ENCODE measurements around the gene HORMAD2.
"Not testable (repeated sequence)": the region's sequence is repeated elsewhere in the genome, so short reads cannot be mapped to it uniquely, and the experiment has no call there.

The HORMAD2 gene

DNA sequence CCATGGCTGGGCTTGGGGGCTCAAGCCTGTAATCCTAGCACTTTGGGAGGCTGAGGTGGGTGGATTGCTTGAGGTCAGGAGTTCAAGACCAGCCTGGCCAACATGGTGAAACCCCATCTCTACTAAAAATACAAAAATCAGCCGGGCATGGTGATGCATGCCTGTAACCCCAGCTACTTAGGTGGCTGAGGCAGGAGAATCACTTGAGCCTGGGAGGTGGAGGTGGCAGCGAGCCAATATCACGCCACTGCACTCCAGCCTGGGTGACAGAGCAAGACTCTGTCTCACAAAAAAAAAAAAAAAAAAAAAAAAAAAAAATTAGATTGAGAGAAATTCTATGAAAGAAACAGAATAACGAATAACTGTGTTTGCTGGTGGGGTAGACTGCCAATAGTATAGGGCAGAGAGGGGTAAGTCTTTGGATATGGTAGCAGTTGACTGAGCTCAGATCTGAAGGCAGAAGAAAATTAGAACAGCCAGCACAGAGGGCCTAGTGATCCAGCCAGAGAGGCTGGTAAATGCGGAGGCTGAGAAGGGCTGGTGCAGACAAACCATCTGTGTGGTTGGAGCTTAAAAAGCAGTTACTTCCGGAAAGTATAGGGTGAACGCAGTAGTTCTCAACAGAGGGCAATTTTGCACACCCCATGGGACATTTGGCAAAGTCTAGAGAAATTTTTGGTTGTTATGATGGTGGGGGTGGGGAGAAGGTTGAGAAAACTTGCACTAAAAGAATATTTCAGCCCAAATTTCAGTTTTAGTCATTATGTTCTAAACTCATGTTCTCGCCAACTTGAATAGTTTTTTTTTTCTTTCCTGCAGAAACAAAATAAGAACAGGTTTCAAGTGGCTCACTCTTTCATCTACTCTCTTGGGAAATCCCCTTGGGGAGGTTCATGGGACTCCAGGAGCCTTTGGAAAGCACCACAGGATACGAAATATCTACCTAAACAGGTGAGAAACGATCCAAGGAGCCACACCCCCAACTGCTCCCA lies 1.6 kb upstream of the HORMAD2 start:
- H3K4me1 ChIP-seq (ENCODE audit: control insufficient read depth, insufficient read depth, low read length): no peaks in the 10 kb centered on the region; the same call in 1 of the 2 replicates
- no peak overlapping the region for H3K27ac ChIP-seq (ENCODE audit: low read length)
- H3K27me3 ChIP-seq (ENCODE audit: control insufficient read depth, insufficient read depth, low read length): no peaks in the 10 kb centered on the region
- H3K36me3 ChIP-seq (ENCODE audit: control insufficient read depth, insufficient read depth, low read length): no peaks in the 10 kb centered on the region
- no peaks in the 10 kb centered on the region for H3K9me3 ChIP-seq (ENCODE audit: control insufficient read depth, insufficient read depth, low read length)
- no CpG with 5 or more reads among the region's 10 CpGs for WGBS (ENCODE audit: insufficient coverage, insufficient read length)
- H3K4me3 ChIP-seq (ENCODE audit: low read length): no peak overlapping the region
- DNase-seq (ENCODE audit: low read depth, low spot score): no peak

DNA sequence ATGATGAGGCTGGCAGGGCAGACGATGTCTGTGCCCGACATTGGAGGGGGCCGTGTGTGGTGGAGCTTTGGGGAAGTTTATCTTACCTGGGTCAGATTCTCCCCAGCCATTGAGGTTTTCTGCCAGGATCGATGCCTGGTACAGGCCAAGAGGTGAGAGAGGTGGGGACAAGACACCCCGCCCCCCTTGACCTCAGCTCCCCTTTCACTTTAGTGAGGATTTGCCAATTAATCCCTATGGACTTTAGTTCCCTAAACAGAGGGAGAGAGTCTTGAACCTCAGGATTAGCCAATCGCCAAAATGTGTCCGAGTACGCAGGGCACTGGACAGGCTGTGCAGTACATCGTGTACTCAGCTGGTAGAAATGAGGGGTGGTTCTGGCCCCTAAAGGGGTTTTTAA lies 541 bp downstream of the HORMAD2 start:
- Histone ChIP-seq H3K4me3 (ENCODE audit: low read length) (no peak overlapping the region), H3K9me3 (ENCODE audit: control insufficient read depth, insufficient read depth, low read length) (no peaks in the 10 kb centered on the region), H3K4me1 (ENCODE audit: control insufficient read depth, insufficient read depth, low read length) (no peaks in the 10 kb centered on the region; the same call in 1 of the 2 replicates), H3K27ac (ENCODE audit: low read length) (no peak overlapping the region), H3K36me3 (ENCODE audit: control insufficient read depth, insufficient read depth, low read length) (no peaks in the 10 kb centered on the region), H3K27me3 (ENCODE audit: control insufficient read depth, insufficient read depth, low read length) (no peaks in the 10 kb centered on the region)
- WGBS (ENCODE audit: insufficient coverage, insufficient read length): no CpG with 5 or more reads among the region's 9 CpGs
- no peak for DNase-seq (ENCODE audit: low read depth, low spot score)

DNA sequence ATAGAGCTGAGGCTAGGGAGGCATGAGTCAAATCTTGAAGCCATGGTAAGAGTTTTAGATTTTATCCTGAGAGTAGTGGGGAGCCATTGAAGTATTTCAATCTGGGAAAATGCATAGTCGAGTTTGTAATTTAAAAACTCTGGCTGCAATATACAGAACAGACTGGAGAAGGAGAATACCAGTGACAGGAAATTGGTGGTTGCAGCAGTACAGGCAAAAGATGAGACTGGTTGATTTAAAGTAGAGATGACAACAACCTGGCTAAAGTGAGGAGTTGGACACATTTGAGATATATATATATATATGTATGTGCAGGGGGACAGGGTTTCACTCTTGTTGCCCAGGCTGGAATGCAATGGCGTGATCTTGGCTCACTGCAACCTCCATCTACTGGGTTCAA lies 6.2 kb downstream of the HORMAD2 start:
- Histone ChIP-seq H3K4me1 (ENCODE audit: control insufficient read depth, insufficient read depth, low read length) (no peaks in the 10 kb centered on the region), H3K36me3 (ENCODE audit: control insufficient read depth, insufficient read depth, low read length) (no peaks in the 10 kb centered on the region), H3K4me3 (ENCODE audit: low read length) (no peak overlapping the region), H3K9me3 (ENCODE audit: control insufficient read depth, insufficient read depth, low read length) (no peaks in the 10 kb centered on the region), H3K27ac (ENCODE audit: low read length) (no peak overlapping the region), H3K27me3 (ENCODE audit: control insufficient read depth, insufficient read depth, low read length) (no peaks in the 10 kb centered on the region)
- no peak for DNase-seq (ENCODE audit: low read depth, low spot score)
- no CpG with 5 or more reads among the region's 2 CpGs for WGBS (ENCODE audit: insufficient coverage, insufficient read length)

DNA sequence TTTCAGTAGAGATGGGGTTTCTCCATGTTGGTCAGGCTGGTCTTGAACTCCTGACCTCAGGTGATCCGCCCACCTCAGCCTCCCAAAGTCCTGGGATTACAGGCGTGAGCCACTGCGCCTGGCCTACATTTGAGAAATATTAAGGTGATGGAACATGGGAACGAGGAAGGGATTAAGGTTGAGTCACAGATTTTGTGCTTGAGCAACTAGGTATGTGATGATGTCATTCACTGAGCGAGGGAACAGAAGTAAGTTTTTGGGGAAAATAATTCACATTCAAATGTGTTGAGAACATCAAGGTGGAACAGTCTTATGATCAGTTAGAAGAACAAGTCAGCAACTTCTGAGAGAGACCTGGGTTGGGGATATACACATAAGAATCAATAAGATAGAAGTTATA lies 6.8 kb downstream of the HORMAD2 start:
- H3K4me1 ChIP-seq (ENCODE audit: control insufficient read depth, insufficient read depth, low read length); H3K9me3 ChIP-seq (ENCODE audit: control insufficient read depth, insufficient read depth, low read length); DNase-seq (ENCODE audit: low read depth, low spot score); H3K27me3 ChIP-seq (ENCODE audit: control insufficient read depth, insufficient read depth, low read length); H3K4me3 ChIP-seq (ENCODE audit: low read length); H3K27ac ChIP-seq (ENCODE audit: low read length); H3K36me3 ChIP-seq (ENCODE audit: control insufficient read depth, insufficient read depth, low read length): not testable (repeated sequence)
- no CpG with 5 or more reads among the region's 5 CpGs for WGBS (ENCODE audit: insufficient coverage, insufficient read length)

DNA sequence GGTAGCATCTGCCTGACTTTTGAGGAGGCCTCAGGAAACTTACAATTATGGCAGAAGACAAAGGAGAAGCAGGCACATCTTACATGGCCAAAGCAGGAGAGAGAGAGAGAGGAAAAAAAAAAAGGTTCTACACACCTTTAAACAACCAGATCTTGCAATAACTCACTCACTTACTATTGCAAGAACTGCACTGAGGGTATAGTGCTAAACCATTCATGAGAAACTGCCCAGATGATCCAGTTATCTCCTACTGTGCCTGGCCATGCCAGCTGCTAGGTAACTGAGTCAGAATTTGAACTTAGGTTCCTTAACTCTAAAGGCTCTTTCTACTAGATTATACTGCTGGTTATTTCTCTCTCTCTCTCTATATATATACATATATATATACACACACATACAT lies 7.3 kb downstream of the HORMAD2 start:
- Histone ChIP-seq H3K27me3 (ENCODE audit: control insufficient read depth, insufficient read depth, low read length) (no peaks in the 10 kb centered on the region), H3K4me1 (ENCODE audit: control insufficient read depth, insufficient read depth, low read length) (no peaks in the 10 kb centered on the region), H3K27ac (ENCODE audit: low read length) (no peak overlapping the region), H3K4me3 (ENCODE audit: low read length) (no peak overlapping the region), H3K9me3 (ENCODE audit: control insufficient read depth, insufficient read depth, low read length) (no peaks in the 10 kb centered on the region), H3K36me3 (ENCODE audit: control insufficient read depth, insufficient read depth, low read length) (no peaks in the 10 kb centered on the region)
- DNase-seq (ENCODE audit: low read depth, low spot score): no peak

DNA sequence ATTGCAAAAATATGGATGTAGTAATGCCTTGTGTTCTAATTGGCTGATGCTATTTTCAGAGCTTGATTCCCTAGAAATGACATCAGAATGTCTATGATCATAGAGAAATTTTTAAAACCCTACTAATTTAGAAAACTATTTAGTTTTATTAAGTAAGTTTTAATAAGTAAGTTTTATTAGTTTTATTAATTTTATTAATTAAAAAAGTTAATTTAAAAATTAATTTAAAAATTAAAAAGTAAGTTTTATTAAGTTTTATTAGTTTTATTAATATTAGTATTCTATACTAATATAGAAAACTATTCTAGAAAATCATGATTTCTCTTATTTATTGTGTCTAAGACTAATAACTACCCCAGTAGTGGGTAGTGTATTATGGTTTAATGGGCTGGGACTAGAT lies 8.2 kb downstream of the HORMAD2 start:
- Histone ChIP-seq H3K4me1 (ENCODE audit: control insufficient read depth, insufficient read depth, low read length) (no peaks in the 10 kb centered on the region), H3K36me3 (ENCODE audit: control insufficient read depth, insufficient read depth, low read length) (no peaks in the 10 kb centered on the region), H3K4me3 (ENCODE audit: low read length) (no peak overlapping the region), H3K27me3 (ENCODE audit: control insufficient read depth, insufficient read depth, low read length) (no peaks in the 10 kb centered on the region), H3K9me3 (ENCODE audit: control insufficient read depth, insufficient read depth, low read length) (no peaks in the 10 kb centered on the region), H3K27ac (ENCODE audit: low read length) (no peak overlapping the region)
- no peak for DNase-seq (ENCODE audit: low read depth, low spot score)

DNA sequence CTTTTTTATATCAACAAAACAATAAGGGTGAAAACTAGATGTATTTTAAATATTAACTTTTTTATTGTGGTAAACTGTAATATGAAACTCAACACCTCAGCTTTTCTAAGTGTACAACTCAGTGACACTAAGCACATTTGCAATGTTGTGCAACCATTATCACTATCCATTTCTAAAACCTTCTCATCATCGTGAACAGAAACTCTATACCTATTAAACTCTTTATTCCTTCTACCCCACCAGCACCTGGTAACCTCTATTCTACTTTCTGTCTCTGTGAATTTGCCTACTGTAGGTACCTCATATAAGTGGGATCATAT lies 9.4 kb downstream of the HORMAD2 start:
- Histone ChIP-seq H3K9me3 (ENCODE audit: control insufficient read depth, insufficient read depth, low read length) (no peaks in the 10 kb centered on the region; the same call in 1 of the 2 replicates), H3K27me3 (ENCODE audit: control insufficient read depth, insufficient read depth, low read length) (no peaks in the 10 kb centered on the region), H3K27ac (ENCODE audit: low read length) (no peak overlapping the region), H3K36me3 (ENCODE audit: control insufficient read depth, insufficient read depth, low read length) (no peaks in the 10 kb centered on the region), H3K4me3 (ENCODE audit: low read length) (no peak overlapping the region), H3K4me1 (ENCODE audit: control insufficient read depth, insufficient read depth, low read length) (no peaks in the 10 kb centered on the region)
- WGBS (ENCODE audit: insufficient coverage, insufficient read length): 100% methylated on average over 1 of the region's 1 CpG
- no peak for DNase-seq (ENCODE audit: low read depth, low spot score)

DNA sequence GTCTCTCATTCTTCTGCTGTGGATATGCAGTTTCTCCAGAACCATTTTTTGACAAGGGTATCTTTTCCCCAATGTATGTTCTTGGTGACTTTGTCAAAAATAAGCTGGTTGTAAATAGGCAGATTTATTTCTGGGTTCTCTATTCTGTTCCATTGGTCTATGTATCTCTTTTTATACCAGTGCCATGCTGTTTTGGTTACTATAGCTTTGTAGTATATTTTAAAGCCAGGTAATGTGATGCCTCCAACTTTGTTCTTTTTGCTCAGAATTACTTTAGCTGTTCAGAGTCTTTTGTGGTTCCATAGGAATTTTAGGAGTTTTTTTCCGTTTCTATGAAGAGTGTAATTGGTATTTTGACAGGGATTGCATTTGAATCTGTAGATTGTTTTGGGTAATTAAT lies 12.4 kb downstream of the HORMAD2 start:
- Histone ChIP-seq H3K36me3 (ENCODE audit: control insufficient read depth, insufficient read depth, low read length) (no peaks in the 10 kb centered on the region), H3K27ac (ENCODE audit: low read length) (no peak overlapping the region), H3K9me3 (ENCODE audit: control insufficient read depth, insufficient read depth, low read length) (no peaks in the 10 kb centered on the region; the same call in 1 of the 2 replicates), H3K27me3 (ENCODE audit: control insufficient read depth, insufficient read depth, low read length) (no peaks in the 10 kb centered on the region), H3K4me1 (ENCODE audit: control insufficient read depth, insufficient read depth, low read length) (no peaks in the 10 kb centered on the region), H3K4me3 (ENCODE audit: low read length) (no peak overlapping the region)
- DNase-seq (ENCODE audit: low read depth, low spot score): no peak
- no CpG with 5 or more reads among the region's 1 CpG for WGBS (ENCODE audit: insufficient coverage, insufficient read length)

DNA sequence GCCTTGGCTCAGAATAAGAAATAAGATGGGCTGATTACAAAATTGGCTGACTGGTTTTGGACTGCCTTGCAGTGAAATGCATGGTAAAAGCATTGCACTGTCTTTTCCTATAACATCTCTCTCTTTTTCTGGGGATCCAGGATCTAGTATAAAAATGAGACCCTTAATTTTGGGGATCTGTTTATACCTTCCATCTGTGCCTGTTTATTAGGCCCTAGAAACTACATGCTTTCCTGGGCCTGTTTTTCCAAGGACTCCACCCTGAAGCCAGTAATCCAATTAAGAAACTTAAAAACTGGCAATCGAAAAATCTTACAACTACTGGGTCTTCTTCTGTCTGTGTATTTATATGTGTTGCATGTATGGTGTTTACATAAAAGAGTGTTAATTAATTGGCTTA lies 14.5 kb downstream of the HORMAD2 start:
- Histone ChIP-seq H3K9me3 (ENCODE audit: control insufficient read depth, insufficient read depth, low read length) (no peaks in the 10 kb centered on the region; the same call in 1 of the 2 replicates), H3K36me3 (ENCODE audit: control insufficient read depth, insufficient read depth, low read length) (no peaks in the 10 kb centered on the region), H3K4me3 (ENCODE audit: low read length) (no peak overlapping the region), H3K27ac (ENCODE audit: low read length) (no peak overlapping the region), H3K27me3 (ENCODE audit: control insufficient read depth, insufficient read depth, low read length) (no peaks in the 10 kb centered on the region), H3K4me1 (ENCODE audit: control insufficient read depth, insufficient read depth, low read length) (no peaks in the 10 kb centered on the region)
- WGBS (ENCODE audit: insufficient coverage, insufficient read length): no CpG with 5 or more reads among the region's 1 CpG
- DNase-seq (ENCODE audit: low read depth, low spot score): no peak

DNA sequence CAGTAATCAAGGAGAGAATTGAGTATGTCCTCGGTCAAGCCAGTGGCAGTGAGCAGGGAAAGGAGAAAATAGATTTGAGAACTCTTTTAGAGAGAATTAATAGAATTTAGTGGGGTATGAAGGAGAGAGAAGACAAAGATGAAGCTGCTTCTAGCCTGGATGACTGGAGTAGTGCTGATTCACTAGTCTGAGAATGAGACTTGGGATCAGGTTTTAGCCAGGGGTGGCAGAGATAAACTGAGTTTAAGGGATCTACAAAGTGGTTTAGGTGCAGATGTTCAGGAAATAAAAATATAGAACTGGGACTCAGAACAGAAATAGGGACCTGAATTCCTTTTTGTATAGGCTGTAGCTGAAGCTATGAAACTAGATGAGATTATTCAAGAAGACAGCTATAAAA lies 17.6 kb downstream of the HORMAD2 start:
- no CpG with 5 or more reads among the region's 1 CpG for WGBS (ENCODE audit: insufficient coverage, insufficient read length)

DNA sequence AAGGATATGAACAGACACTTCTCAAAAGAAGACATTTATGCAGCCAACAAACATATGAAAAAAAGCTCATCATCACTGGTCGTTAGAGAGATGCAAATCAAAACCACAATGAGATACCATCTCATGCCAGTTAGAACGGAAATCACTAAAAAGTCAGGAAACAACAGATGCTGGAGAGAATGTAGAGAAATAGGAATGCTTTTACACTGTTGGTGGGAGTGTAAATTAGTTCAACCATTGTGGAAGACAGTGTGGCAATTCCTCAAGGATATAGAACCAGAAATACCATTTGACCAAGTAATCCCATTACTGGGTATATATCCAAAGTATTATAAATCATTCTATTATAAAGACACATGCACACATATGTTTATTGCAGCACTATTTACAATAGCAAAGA lies 20.5 kb downstream of the HORMAD2 start:
- not testable (repeated sequence) for H3K9me3 ChIP-seq (ENCODE audit: control insufficient read depth, insufficient read depth, low read length); H3K27ac ChIP-seq (ENCODE audit: low read length); H3K27me3 ChIP-seq (ENCODE audit: control insufficient read depth, insufficient read depth, low read length); H3K4me3 ChIP-seq (ENCODE audit: low read length); H3K4me1 ChIP-seq (ENCODE audit: control insufficient read depth, insufficient read depth, low read length); DNase-seq (ENCODE audit: low read depth, low spot score); H3K36me3 ChIP-seq (ENCODE audit: control insufficient read depth, insufficient read depth, low read length)
- no CpG with 5 or more reads among the region's 2 CpGs for WGBS (ENCODE audit: insufficient coverage, insufficient read length)

More for the DNA sequence above, 17.6 kb downstream of the HORMAD2 start:
- no peaks in the 10 kb centered on the region; the same call in 1 of the 2 replicates for H3K9me3 ChIP-seq (ENCODE audit: control insufficient read depth, insufficient read depth, low read length)
- no peak overlapping the region for H3K4me3 ChIP-seq (ENCODE audit: low read length)
- no peaks in the 10 kb centered on the region for H3K36me3 ChIP-seq (ENCODE audit: control insufficient read depth, insufficient read depth, low read length)
- H3K27me3 ChIP-seq (ENCODE audit: control insufficient read depth, insufficient read depth, low read length): no peaks in the 10 kb centered on the region
- H3K27ac ChIP-seq (ENCODE audit: low read length): no peak overlapping the region
- no peaks in the 10 kb centered on the region for H3K4me1 ChIP-seq (ENCODE audit: control insufficient read depth, insufficient read depth, low read length)
- no peak for DNase-seq (ENCODE audit: low read depth, low spot score)

All from iPS DF 6.9 (cell line).